ENCODE results near the gene CLDN9. TPM values are rescaled to one million over a fixed set of nuclear protein-coding genes. Genes with fewer than 3 reads are reported as not detected.

CLDN9 gene
- total RNA-seq, 1 donor from 2014 or later: not detected

DNA sequence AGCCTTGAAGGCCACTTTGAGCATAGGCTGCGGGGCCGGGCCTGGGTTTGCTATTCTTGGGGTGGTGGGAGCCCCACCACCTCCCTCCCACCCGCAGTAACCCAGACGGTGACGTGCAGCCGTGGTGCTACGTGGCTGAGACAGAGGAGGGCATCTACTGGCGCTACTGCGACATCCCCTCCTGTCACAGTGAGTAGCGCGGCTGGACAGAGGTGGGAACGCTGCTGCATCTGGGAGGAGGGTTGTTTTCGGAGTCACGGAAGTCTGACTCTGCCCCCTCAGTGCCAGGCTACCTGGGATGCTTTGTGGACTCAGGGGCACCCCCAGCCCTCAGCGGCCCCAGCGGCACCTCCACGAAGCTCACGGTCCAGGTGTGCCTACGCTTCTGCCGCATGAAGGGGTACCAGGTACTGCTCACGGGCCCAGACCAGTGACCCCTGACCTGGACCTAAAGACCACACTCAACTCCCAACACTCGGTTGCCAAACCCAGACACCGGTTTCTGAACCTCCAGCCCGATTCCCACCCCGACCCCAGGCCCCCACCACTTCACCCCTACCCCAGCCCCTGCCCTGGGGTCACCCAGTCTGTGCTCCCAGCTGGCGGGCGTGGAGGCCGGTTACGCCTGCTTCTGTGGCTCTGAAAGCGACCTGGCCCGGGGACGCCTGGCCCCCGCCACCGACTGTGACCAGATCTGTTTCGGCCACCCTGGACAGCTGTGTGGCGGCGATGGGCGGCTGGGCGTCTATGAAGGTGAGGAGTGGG, 46.5 kb upstream of the CLDN9 start:
- H3K36me3 ChIP-seq: no peaks in the 10 kb centered on the region
- intact Hi-C loops (cut with DNase I): no loop called here
- H3K9me3 ChIP-seq: no peaks in the 10 kb centered on the region
- peak overlapping the region in 1 of 2 donors; percentile 24 for H3K4me3 ChIP-seq
- H3K27me3 ChIP-seq: peaks cover 12% of the 10 kb centered on the region
- H3K27ac ChIP-seq: no peak overlapping the region
- no peak for TF ChIP-seq POLR2AphosphoS5 (IDR thresholded peaks at IDR 0.05; ENCODE audit: insufficient read depth in 1 of 2, low read depth in 1 of 2)
- TF ChIP-seq POLR2A (IDR thresholded peaks at IDR 0.05): no peak
- TF ChIP-seq, protein P1, sequence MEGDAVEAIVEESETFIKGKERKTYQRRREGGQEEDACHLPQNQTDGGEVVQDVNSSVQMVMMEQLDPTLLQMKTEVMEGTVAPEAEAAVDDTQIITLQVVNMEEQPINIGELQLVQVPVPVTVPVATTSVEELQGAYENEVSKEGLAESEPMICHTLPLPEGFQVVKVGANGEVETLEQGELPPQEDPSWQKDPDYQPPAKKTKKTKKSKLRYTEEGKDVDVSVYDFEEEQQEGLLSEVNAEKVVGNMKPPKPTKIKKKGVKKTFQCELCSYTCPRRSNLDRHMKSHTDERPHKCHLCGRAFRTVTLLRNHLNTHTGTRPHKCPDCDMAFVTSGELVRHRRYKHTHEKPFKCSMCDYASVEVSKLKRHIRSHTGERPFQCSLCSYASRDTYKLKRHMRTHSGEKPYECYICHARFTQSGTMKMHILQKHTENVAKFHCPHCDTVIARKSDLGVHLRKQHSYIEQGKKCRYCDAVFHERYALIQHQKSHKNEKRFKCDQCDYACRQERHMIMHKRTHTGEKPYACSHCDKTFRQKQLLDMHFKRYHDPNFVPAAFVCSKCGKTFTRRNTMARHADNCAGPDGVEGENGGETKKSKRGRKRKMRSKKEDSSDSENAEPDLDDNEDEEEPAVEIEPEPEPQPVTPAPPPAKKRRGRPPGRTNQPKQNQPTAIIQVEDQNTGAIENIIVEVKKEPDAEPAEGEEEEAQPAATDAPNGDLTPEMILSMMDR (IDR thresholded peaks at IDR 0.05): no peak
- DNase-seq (ENCODE audit: extremely low spot score in 2 of 2): no peak
- H3K4me1 ChIP-seq: peaks cover 64% of the 10 kb centered on the region

DNA sequence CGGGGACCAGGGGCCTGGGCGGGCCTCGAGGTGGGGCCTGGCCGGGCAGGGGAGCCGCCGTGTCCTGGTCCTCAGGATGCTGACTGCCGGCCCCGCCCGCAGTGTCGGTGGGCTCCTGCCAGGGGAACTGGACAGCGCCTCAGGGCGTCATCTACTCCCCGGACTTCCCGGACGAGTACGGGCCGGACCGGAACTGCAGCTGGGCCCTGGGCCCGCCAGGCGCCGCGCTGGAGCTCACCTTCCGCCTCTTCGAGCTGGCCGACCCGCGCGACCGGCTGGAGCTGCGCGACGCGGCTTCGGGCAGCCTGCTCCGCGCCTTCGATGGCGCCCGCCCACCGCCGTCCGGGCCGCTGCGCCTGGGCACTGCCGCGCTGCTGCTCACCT, 45.9 kb upstream of the CLDN9 start:
- intact Hi-C loops (cut with DNase I): no loop called here
- no peak for DNase-seq (ENCODE audit: extremely low spot score in 2 of 2)
- no peak for TF ChIP-seq POLR2AphosphoS5 (IDR thresholded peaks at IDR 0.05; ENCODE audit: insufficient read depth in 1 of 2, low read depth in 1 of 2)
- TF ChIP-seq, protein P1 (IDR thresholded peaks at IDR 0.05): no peak
- TF ChIP-seq POLR2A (IDR thresholded peaks at IDR 0.05): no peak
- Histone ChIP-seq H3K9me3 (no peaks in the 10 kb centered on the region), H3K27ac (no peak overlapping the region), H3K4me1 (peaks cover 64% of the 10 kb centered on the region), H3K4me3 (peak overlapping the region in 1 of 2 donors; percentile 24), H3K36me3 (no peaks in the 10 kb centered on the region), H3K27me3 (peaks cover 12% of the 10 kb centered on the region)

DNA sequence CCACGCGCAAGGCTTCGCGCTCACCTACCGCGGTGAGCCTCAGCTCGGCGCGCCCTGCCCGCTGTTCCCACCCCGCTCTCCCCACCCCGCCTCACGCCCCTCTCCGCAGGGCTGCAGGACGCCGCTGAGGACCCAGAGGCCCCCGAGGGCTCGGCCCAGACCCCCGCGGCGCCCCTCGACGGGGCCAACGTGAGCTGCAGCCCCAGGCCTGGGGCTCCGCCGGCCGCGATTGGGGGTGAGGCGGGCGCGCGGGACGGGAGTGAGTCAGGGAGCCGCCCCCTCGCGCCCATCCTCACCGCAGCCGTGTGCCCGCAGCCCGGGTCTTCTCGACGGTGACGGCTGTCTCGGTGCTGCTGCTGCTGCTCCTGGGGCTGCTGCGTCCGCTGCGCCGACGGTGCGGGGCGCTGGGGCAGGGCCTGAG, 45.5 kb upstream of the CLDN9 start:
- no peak for DNase-seq (ENCODE audit: extremely low spot score in 2 of 2)
- peaks cover 12% of the 10 kb centered on the region for H3K27me3 ChIP-seq
- no peaks in the 10 kb centered on the region for H3K36me3 ChIP-seq
- H3K4me3 ChIP-seq: peak overlapping the region in 1 of 2 donors; percentile 24
- no peak overlapping the region for H3K27ac ChIP-seq
- intact Hi-C loops (cut with DNase I): no loop called here
- TF ChIP-seq, protein P1 (IDR thresholded peaks at IDR 0.05): no peak
- TF ChIP-seq POLR2A (IDR thresholded peaks at IDR 0.05) (no peak), POLR2AphosphoS5 (IDR thresholded peaks at IDR 0.05; ENCODE audit: insufficient read depth in 1 of 2, low read depth in 1 of 2) (no peak)
- H3K4me1 ChIP-seq: peaks cover 64% of the 10 kb centered on the region
- H3K9me3 ChIP-seq: no peaks in the 10 kb centered on the region

DNA sequence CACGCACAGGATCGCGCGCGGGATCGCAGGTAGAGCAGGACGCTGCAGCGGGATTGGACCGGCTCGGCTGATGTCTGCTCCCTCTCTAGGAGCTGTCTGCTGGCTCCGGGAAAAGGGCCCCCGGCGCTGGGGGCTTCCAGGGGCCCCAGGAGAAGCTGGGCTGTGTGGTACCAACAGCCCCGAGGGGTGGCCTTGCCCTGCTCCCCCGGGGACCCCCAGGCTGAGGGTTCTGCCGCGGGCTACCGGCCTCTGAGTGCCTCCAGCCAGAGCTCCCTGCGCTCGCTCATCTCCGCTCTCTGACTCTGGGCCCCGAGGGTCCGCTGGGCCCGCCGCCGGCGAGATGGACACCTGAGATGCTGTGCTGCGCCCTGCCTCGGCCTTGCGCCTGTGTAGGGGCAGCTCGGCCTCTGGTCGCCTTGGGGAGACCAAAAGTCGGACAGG, 45.0 kb upstream of the CLDN9 start:
- DNase-seq (ENCODE audit: extremely low spot score in 2 of 2): no peak
- no peak for TF ChIP-seq POLR2AphosphoS5 (IDR thresholded peaks at IDR 0.05; ENCODE audit: insufficient read depth in 1 of 2, low read depth in 1 of 2)
- TF ChIP-seq, protein P1 (IDR thresholded peaks at IDR 0.05): no peak
- TF ChIP-seq POLR2A (IDR thresholded peaks at IDR 0.05): no peak
- no peak overlapping the region for H3K4me3 ChIP-seq
- peaks cover 12% of the 10 kb centered on the region for H3K27me3 ChIP-seq
- H3K9me3 ChIP-seq: no peaks in the 10 kb centered on the region
- intact Hi-C loops (cut with DNase I): no loop called here
- peaks cover 62% of the 10 kb centered on the region for H3K4me1 ChIP-seq
- no peaks in the 10 kb centered on the region for H3K36me3 ChIP-seq
- H3K27ac ChIP-seq: no peak overlapping the region

DNA sequence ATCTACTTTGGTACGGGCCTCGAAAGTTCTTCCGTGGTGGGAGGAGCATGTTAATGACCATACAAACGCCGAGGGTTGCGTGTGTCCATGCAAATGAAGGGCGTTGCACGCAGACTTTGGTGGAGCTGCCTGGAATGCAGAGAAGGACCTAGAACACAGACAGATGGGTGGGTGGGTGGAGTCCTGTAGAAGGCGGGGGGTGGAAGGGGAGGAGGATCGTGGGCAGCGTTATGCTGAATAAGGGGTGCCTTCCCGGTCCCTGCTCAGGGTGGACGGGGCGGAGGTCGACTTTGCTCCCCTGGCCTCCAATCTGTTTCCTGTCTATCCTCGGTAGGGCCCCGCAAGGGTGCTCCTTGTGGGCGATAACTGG, 44.4 kb upstream of the CLDN9 start:
- intact Hi-C loops (cut with DNase I): no loop called here
- Histone ChIP-seq H3K27me3 (peaks cover 12% of the 10 kb centered on the region), H3K27ac (no peak overlapping the region), H3K9me3 (no peaks in the 10 kb centered on the region), H3K4me3 (peak overlapping the region; percentile 56 to 67), H3K36me3 (no peaks in the 10 kb centered on the region), H3K4me1 (peaks cover 56% of the 10 kb centered on the region)
- TF ChIP-seq POLR2AphosphoS5 (IDR thresholded peaks at IDR 0.05; ENCODE audit: insufficient read depth in 1 of 2, low read depth in 1 of 2) (no peak), POLR2A (IDR thresholded peaks at IDR 0.05) (no peak)
- TF ChIP-seq, protein P1 (IDR thresholded peaks at IDR 0.05): no peak
- no peak for DNase-seq (ENCODE audit: extremely low spot score in 2 of 2)
